ENCODE results near the gene CLSTN3. TPM values are rescaled to one million over a fixed set of nuclear protein-coding genes. Genes with fewer than 3 reads are reported as not detected.

CLSTN3 gene
- total and polyA plus RNA-seq, 9 of the 15 experiments (the other 6 are each of a cell fraction or from before 2014, with no cell fraction given), result 0.08 to 23.2 (median 11.0) TPM

GRCh38 chr12:7116196-7116595 lies 14.0 kb upstream of the CLSTN3 start (continued):
- TF ChIP-seq YY1 (IDR thresholded peaks at IDR 0.05; ENCODE audit: borderline replicate concordance in 1 of 3, control insufficient read depth in 1 of 3, extremely low read depth in 1 of 3, insufficient read depth in 3 of 3, insufficient read length in 1 of 3, insufficient replicate concordance in 2 of 3, low read depth in 1 of 3, low read length in 2 of 3) (no peak), CBFA2T3 (IDR thresholded peaks at IDR 0.05) (peak; percentile 60), TCF3 (CRISPR knock-in tag; IDR thresholded peaks at IDR 0.05) (peak; percentile 69), PBX2 (CRISPR knock-in tag; IDR thresholded peaks at IDR 0.05; ENCODE audit: low read depth) (no peak), PBX2 (tag; conservative IDR thresholded peaks at IDR 0.05; ENCODE audit: low read depth) (no peak), TAL1 (IDR thresholded peaks at IDR 0.05) (peak; percentile 26; the same call in 1 of the 2 replicates), CBX2 (IDR thresholded peaks at IDR 0.05; ENCODE audit: insufficient read depth, low read length, poor library complexity, severe bottlenecking) (no peak)

GRCh38 chr12:7116916-7117315 lies 13.3 kb upstream of the CLSTN3 start:
- 0 out of 4 replicates have a peak overlapping the region, but pooled peaks of 1 of the 2 experiments have one; percentile 24 for H3K9ac ChIP-seq (ENCODE audit: insufficient read depth in 1 of 2, low read depth in 2 of 2, low read length in 2 of 2)
- H3K36me3 ChIP-seq (ENCODE audit: control insufficient read depth, insufficient read depth, low read length), result peaks cover 2% of the 10 kb centered on the region; the same call in 2 of the 3 replicates
- H3K9me1 ChIP-seq (ENCODE audit: control insufficient read depth, insufficient read depth, low read length), result no peaks in the 10 kb centered on the region
- no peak for TF ChIP-seq ZNF124 (CRISPR knock-in tag; IDR thresholded peaks at IDR 0.05)
- no peak for TF ChIP-seq RCOR1 (IDR thresholded peaks at IDR 0.05; ENCODE audit: borderline replicate concordance in 1 of 2, low read depth in 2 of 2, low read length in 2 of 2)
- TF ChIP-seq ZBTB7A (IDR thresholded peaks at IDR 0.05; ENCODE audit: borderline replicate concordance, control insufficient read depth, low read depth, low read length), result no peak
- in situ Hi-C loops (cut with MboI) (no loop called here), intact Hi-C loops (cut with micrococcal nuclease) (no loop called here)
- CTCF ChIA-PET (ENCODE audit: low intra/inter-chr PET ratio), result no interaction called here
- H3K4me3 ChIP-seq, result no peak overlapping the region
- POLR2A ChIA-PET, result no interaction called here
- no peaks in the 10 kb centered on the region for H3K79me2 ChIP-seq (ENCODE audit: control insufficient read depth, insufficient read depth, low read length)
- no peak overlapping the region for H3K27ac ChIP-seq (ENCODE audit: extremely low read depth, low read depth, low read length)
- FAIRE-seq (no peak), ATAC-seq (no peak), DNase-seq (ENCODE audit: extremely low read depth in 1 of 4, low spot score in 3 of 4) (no peak)
- BruUV-seq (replicated peaks), result no TSS peak
- no peaks in the 10 kb centered on the region for H3K27me3 ChIP-seq (ENCODE audit: control insufficient read depth in 2 of 2, insufficient read depth in 2 of 2, low read length in 2 of 2)
- H3K4me2 ChIP-seq (ENCODE audit: insufficient read depth, low read length), result no peak overlapping the region
- WGBS (ENCODE audit: insufficient coverage, low coverage, missing lambda C conversion rate), result 72% methylated on average over 9 of the region's 9 CpGs
- no peak overlapping the region for H2AFZ ChIP-seq (ENCODE audit: low read depth, low read length)
- H3K9me3 ChIP-seq (replicated peaks; ENCODE audit: control insufficient read depth, insufficient read depth, low read depth, low read length), result no peaks in the 10 kb centered on the region
- H3K4me1 ChIP-seq (replicated peaks in 1 of 2; ENCODE audit: control insufficient read depth in 2 of 2, insufficient read depth in 2 of 2, low read length in 2 of 2), result peaks cover 15 to 26% of the 10 kb centered on the region in 2 experiments; a peak in 4 of 5 replicates
- no peaks in the 10 kb centered on the region for H4K20me1 ChIP-seq (replicated peaks; ENCODE audit: control insufficient read depth, insufficient read depth, low read length)

Measured in K562 (cell line).